ENCODE measurements around the gene TRIAP1. TPM values are rescaled to one million over a fixed set of nuclear protein-coding genes. Genes with fewer than 3 reads are reported as not detected.
"Not testable (repeated sequence)": the region's sequence is repeated elsewhere in the genome, so short reads cannot be mapped to it uniquely, and the experiment has no call there.

The TRIAP1 gene
- total RNA-seq, 1 donor from 2014 or later: 21.1 TPM

GRCh38 chr12:120488057-120488640, 42.0 kb upstream of the TRIAP1 start:
- no peak for TF ChIP-seq CTCF (IDR thresholded peaks at IDR 0.05)
- H3K9me3 ChIP-seq: no peaks in the 10 kb centered on the region
- DNase-seq (no peak), ATAC-seq (no peak)
- H3K36me3 ChIP-seq: no peaks in the 10 kb centered on the region
- no peak overlapping the region for H3K27ac ChIP-seq
- intact Hi-C loops (cut with DNase I): no loop called here
- H3K27me3 ChIP-seq: no peaks in the 10 kb centered on the region
- no peak overlapping the region for H3K4me3 ChIP-seq
- no peaks in the 10 kb centered on the region for H3K4me1 ChIP-seq

GRCh38 chr12:120487552-120487951, 41.4 kb upstream of the TRIAP1 start:
- intact Hi-C loops (cut with DNase I); DNase-seq; H3K4me3 ChIP-seq; H3K27ac ChIP-seq; ATAC-seq; H3K9me3 ChIP-seq; H3K4me1 ChIP-seq; H3K36me3 ChIP-seq; H3K27me3 ChIP-seq: not testable (repeated sequence)

GRCh38 chr12:120485961-120486881, 40.0 kb upstream of the TRIAP1 start:
- intact Hi-C loops (cut with DNase I): no loop called here
- no peak overlapping the region for H3K4me3 ChIP-seq
- ATAC-seq (no peak), DNase-seq (no peak)
- TF ChIP-seq CTCF (IDR thresholded peaks at IDR 0.05): no peak
- H3K4me1 ChIP-seq: no peaks in the 10 kb centered on the region
- no peaks in the 10 kb centered on the region for H3K9me3 ChIP-seq
- no peak overlapping the region for H3K27ac ChIP-seq
- no peaks in the 10 kb centered on the region for H3K36me3 ChIP-seq
- no peaks in the 10 kb centered on the region for H3K27me3 ChIP-seq

GRCh38 chr12:120483621-120484020, 37.4 kb upstream of the TRIAP1 start:
- Histone ChIP-seq H3K4me3 (no peak overlapping the region), H3K27ac (no peak overlapping the region), H3K36me3 (no peaks in the 10 kb centered on the region), H3K4me1 (no peaks in the 10 kb centered on the region), H3K27me3 (no peaks in the 10 kb centered on the region), H3K9me3 (no peaks in the 10 kb centered on the region)
- DNase-seq: no peak
- intact Hi-C loops (cut with DNase I): no loop called here
- ATAC-seq: peak; percentile 44
- no peak for TF ChIP-seq CTCF (IDR thresholded peaks at IDR 0.05)

- TF ChIP-seq CTCF (IDR thresholded peaks at IDR 0.05): no peak
- no peak overlapping the region for H3K4me3 ChIP-seq
- intact Hi-C loops (cut with DNase I): no loop called here
- no peak for ATAC-seq
- no peak for DNase-seq
- peak overlapping the region; percentile 6 for H3K27ac ChIP-seq
- no peaks in the 10 kb centered on the region for H3K9me3 ChIP-seq
- H3K27me3 ChIP-seq: no peaks in the 10 kb centered on the region
- no peaks in the 10 kb centered on the region for H3K4me1 ChIP-seq
- no peaks in the 10 kb centered on the region for H3K36me3 ChIP-seq
These were observed 35.0 kb upstream of the TRIAP1 start for GRCh38 chr12:120481022-120481767.

GRCh38 chr12:120480211-120480610, 34.0 kb upstream of the TRIAP1 start:
- TF ChIP-seq CTCF (IDR thresholded peaks at IDR 0.05): no peak
- ATAC-seq (no peak), DNase-seq (no peak)
- intact Hi-C loops (cut with DNase I): no loop called here
- no peak overlapping the region for H3K4me3 ChIP-seq
- no peaks in the 10 kb centered on the region for H3K27me3 ChIP-seq
- H3K36me3 ChIP-seq: no peaks in the 10 kb centered on the region
- H3K4me1 ChIP-seq: no peaks in the 10 kb centered on the region
- H3K9me3 ChIP-seq: no peaks in the 10 kb centered on the region
- peak overlapping the region; percentile 42 for H3K27ac ChIP-seq

All from upper lobe of right lung (tissue), 1 donor.